ENCODE measurements around the gene INAVA.
"Not testable (repeated sequence)": the region's sequence is repeated elsewhere in the genome, so short reads cannot be mapped to it uniquely, and the experiment has no call there.

INAVA gene

DNA sequence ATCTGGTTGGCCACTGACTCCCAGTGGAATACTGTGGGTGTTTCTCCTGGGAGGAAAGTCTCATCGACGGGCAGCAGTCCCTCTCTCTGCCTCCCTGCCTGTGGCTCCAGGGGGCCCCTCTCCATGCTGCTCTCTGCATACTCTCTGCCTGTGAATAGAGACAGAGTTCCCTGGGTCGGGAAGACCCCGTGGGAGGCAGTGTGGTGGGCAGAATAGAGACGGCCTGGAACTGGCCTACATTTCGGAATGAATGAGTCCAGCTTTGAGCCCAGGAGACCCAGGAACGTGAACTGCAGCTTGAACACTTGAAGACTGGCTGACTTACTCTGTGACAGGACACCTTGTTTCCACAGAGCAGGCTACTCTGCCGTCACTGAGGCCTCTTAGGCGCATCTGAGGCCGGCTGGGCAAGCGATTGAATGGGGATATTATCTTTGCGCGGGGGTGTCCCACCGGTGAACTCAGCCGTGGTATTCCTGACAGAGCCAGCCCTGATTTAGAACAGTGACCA is 64.8 kb downstream of the INAVA start:
- DNase-seq (ENCODE audit: insufficient read length, low spot score): no peak

DNA sequence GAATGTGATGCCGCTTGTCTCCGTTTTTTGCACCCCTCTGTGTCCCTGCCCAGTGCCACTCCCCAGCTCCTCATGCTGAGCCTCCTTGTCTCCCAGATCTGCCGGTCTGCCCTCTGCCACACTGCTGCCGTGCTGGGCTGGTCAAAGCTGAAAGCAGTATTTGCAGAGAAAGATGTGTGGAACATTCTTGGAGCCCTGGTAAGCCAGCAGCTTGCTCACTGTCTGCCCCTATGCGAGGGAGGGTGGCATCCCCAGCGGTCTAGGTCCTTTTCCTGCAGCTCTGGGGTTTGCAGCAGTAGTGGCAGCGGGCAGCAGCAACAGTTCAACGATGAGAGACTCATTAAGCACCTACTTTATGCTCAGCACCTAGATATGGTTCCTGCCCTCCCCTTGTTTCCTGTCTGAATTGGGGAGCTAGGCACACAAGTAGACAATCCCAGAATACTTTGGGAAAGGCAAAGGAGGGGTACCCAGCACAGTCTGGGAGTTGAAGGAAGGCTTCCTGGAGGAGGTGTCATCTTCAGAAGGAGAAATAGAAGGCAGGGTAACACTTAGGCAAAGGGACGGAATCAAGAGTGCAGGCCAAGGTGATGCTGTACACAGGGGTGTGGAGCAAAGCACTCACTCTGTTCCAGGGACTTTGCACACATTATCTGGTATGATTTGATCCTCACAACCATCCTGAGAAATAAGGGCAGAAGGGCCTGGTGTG is 65.7 kb downstream of the INAVA start:
- FAIRE-seq (no peak), DNase-seq (ENCODE audit: insufficient read length, low spot score) (no peak)

More for the DNA sequence above, 64.8 kb downstream of the INAVA start:
- FAIRE-seq: no peak

DNA sequence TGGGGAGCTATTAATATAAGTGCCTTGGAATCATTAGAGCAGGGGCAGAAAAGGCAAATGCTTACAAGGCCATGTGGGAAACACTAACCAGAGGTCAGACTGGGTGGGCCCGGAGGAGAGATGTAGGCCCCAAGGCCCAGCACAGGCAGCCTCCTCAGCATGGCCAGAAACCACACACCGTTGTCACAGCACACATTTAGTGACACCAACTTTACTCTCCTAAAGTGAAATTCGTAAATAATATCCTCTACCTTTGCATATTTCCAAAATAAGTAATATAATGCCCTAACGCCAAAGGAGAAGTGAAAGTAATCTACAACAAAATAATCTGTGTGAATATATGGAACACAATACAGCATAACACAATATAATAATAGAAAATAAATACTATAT is 66.2 kb downstream of the INAVA start:
- no peak for DNase-seq (ENCODE audit: insufficient read length, low spot score)
- FAIRE-seq: no peak

DNA sequence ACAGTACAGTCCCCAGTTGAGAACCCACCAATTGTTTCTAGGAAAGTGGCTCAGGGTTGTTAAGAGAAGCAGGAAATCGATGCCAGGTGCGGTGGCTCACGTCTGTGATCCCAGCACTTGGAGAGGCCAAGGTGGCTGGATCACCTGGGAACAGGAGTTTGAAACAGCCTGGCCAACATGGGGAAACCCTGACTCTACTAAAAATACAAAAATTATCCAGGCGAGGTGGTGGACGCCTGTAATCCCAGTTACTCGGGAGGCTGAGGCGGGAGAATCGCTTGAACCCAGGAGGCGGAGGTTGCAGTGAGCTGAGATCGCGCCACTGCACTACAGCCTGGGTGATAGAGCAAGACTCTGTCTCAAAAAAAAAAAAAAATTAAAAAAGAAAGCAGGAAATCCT is 67.5 kb downstream of the INAVA start:
- DNase-seq (ENCODE audit: insufficient read length, low spot score); FAIRE-seq: not testable (repeated sequence)

DNA sequence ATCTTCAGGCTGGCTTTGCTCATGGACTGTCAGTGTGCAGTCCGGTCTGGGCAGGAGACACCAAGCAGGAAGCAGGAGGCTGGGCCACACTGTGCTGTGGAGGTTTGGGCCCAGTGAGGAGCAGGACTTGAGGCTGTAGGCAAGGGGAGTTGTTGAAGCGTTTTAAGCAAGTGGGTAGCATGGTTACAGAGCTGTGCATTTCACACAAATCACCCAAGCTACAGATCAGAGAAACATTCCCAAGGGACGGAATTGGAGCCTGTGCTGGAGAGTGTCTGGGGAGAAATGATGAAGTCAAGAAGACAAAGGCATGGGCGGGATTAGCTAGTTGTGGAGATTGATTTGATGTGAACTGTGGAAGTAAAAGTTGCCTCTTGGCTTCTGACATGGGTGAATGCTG is 67.9 kb downstream of the INAVA start:
- no peak for FAIRE-seq
- DNase-seq (ENCODE audit: insufficient read length, low spot score): no peak

DNA sequence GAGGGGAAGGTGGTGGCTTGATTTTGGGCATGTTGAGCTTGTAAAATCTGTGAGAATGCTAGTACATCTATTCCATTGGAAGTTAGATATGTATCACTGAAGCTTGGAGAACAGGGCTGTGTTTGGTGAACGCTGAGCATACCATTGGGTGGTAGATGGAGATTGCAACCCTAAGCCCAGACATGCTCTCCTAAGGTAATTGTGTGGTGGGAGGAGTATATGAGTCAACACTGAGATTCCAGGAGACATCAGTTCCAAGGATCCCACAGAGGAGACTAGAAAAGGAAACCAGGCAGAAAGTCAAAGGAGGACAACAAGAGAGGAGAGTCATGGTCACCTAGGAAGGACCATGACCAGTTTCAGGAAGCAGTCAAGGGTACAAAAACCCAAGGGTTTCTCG is 68.4 kb downstream of the INAVA start:
- DNase-seq (ENCODE audit: insufficient read length, low spot score) (no peak), FAIRE-seq (no peak)

DNA sequence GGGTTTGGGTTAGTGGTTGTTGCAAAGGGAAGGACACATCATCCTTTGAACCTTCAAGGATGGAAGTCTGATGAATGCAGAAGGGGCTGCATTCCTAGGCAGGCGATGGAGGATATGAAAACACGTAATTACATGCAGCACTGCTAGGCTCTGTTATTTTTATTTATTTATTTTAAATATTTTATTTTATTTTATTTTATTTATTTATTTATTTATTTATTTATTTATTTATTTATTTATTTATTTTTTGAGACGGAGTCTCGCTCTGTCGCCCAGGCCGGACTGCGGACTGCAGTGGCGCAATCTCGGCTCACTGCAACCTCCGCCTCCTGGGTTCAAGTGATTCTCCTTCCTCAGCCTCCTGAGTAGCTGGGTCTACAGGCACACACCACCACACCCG is 69.2 kb downstream of the INAVA start:
- DNase-seq (ENCODE audit: insufficient read length, low spot score); FAIRE-seq: not testable (repeated sequence)

All from HTR-8/SVneo (cell line).